ENCODE results near the gene ZNF836. TPM values are rescaled to one million over a fixed set of nuclear protein-coding genes. Genes with fewer than 3 reads are reported as not detected.

Gene ZNF836
- total and polyA plus RNA-seq, 9 of the 15 experiments (the other 6 are each of a cell fraction or from before 2014, with no cell fraction given) = 0.24 to 0.69 (median 0.64) TPM; not detected in 2

DNA sequence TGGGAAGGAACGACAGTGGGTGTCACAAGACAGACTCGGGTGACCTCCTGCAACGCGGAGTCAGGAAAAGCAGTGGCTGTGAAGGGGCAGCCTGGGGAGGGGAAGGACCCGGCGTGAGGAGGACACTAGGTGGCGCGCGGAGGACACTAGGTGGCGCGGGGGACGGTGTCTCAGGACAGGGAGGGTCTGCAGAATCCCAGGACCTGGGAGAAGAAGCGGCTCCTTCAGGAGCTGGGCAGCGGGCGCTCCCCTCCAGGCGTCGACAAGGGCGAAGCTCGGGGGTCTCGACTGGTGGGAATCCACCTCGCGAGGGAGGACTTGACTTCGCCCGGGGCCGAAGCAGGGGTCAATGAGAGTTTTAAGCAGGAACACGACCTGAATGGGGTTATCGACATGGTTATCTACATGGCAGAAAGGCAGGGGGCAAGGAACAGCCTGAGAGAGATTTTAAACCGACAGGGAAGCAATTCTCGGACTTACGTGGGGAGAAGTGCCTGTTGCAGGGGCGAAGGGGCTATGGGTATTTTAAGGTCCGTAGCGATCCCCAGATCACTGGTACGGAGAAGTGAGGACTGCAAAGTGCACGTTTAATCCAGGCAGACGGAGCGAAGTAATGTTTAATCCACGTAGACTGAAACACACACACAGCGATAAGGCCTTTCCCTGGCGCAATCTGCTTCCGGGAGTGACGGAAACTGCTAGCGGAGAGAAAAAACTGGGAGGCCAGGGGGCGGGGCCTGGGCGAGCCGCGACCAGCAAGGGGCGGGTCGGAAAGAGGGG, 32.0 kb downstream of the ZNF836 start, which contains the start of gene ZNF616 (continued):
- TF ChIP-seq, protein P1, sequence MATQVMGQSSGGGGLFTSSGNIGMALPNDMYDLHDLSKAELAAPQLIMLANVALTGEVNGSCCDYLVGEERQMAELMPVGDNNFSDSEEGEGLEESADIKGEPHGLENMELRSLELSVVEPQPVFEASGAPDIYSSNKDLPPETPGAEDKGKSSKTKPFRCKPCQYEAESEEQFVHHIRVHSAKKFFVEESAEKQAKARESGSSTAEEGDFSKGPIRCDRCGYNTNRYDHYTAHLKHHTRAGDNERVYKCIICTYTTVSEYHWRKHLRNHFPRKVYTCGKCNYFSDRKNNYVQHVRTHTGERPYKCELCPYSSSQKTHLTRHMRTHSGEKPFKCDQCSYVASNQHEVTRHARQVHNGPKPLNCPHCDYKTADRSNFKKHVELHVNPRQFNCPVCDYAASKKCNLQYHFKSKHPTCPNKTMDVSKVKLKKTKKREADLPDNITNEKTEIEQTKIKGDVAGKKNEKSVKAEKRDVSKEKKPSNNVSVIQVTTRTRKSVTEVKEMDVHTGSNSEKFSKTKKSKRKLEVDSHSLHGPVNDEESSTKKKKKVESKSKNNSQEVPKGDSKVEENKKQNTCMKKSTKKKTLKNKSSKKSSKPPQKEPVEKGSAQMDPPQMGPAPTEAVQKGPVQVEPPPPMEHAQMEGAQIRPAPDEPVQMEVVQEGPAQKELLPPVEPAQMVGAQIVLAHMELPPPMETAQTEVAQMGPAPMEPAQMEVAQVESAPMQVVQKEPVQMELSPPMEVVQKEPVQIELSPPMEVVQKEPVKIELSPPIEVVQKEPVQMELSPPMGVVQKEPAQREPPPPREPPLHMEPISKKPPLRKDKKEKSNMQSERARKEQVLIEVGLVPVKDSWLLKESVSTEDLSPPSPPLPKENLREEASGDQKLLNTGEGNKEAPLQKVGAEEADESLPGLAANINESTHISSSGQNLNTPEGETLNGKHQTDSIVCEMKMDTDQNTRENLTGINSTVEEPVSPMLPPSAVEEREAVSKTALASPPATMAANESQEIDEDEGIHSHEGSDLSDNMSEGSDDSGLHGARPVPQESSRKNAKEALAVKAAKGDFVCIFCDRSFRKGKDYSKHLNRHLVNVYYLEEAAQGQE (IDR thresholded peaks at IDR 0.05; ENCODE audit: borderline replicate concordance) = peak; percentile 69
- TF ChIP-seq, protein P1 (CRISPR knock-in tag; IDR thresholded peaks at IDR 0.05; ENCODE audit: low read depth) = no peak
- TF ChIP-seq PHB2 (IDR thresholded peaks at IDR 0.05; ENCODE audit: low read depth) (0 out of 2 replicates have a peak, but pooled peaks have one; percentile 44), CREM (IDR thresholded peaks at IDR 0.05; ENCODE audit: low read depth) (peak; percentile 75), PRPF4 (IDR thresholded peaks at IDR 0.05; ENCODE audit: insufficient read depth, low read depth, low read length, poor library complexity, severe bottlenecking) (no peak), CBX3 (IDR thresholded peaks at IDR 0.05; ENCODE audit: borderline replicate concordance in 1 of 2, low read length in 2 of 2) (no peak; a peak in 1 of 3 replicates), ZNF124 (CRISPR knock-in tag; IDR thresholded peaks at IDR 0.05) (no peak), TBP (optimal IDR thresholded peaks at IDR 0.05; ENCODE audit: low read depth, low read length) (peak; percentile 56), GABPB1 (CRISPR knock-in tag; IDR thresholded peaks at IDR 0.05) (peak; percentile 93), PML (IDR thresholded peaks at IDR 0.05; ENCODE audit: low read length) (peak; percentile 75; the same call in 1 of the 2 replicates), FIP1L1 (IDR thresholded peaks at IDR 0.05; ENCODE audit: low read depth, low read length, poor library complexity, severe bottlenecking) (no peak), RCOR1 (IDR thresholded peaks at IDR 0.05; ENCODE audit: borderline replicate concordance in 1 of 2, low read depth in 2 of 2, low read length in 2 of 2) (peak in 1 of 2 experiments; percentile 54; a peak in 2 of 4 replicates), GABPA (tag; conservative IDR thresholded peaks at IDR 0.05; ENCODE audit: low read depth) (peak; percentile 97), SAFB (IDR thresholded peaks at IDR 0.05; ENCODE audit: borderline replicate concordance, low read depth, low read length) (no peak), ZBTB7A (IDR thresholded peaks at IDR 0.05; ENCODE audit: borderline replicate concordance, control insufficient read depth, low read depth, low read length) (peak; percentile 95), MTA1 (IDR thresholded peaks at IDR 0.05; ENCODE audit: borderline replicate concordance) (peak; percentile 36; the same call in 1 of the 2 replicates), SRSF3 (IDR thresholded peaks at IDR 0.05; ENCODE audit: insufficient read depth, low read length) (no peak)
- TF ChIP-seq, protein P2, sequence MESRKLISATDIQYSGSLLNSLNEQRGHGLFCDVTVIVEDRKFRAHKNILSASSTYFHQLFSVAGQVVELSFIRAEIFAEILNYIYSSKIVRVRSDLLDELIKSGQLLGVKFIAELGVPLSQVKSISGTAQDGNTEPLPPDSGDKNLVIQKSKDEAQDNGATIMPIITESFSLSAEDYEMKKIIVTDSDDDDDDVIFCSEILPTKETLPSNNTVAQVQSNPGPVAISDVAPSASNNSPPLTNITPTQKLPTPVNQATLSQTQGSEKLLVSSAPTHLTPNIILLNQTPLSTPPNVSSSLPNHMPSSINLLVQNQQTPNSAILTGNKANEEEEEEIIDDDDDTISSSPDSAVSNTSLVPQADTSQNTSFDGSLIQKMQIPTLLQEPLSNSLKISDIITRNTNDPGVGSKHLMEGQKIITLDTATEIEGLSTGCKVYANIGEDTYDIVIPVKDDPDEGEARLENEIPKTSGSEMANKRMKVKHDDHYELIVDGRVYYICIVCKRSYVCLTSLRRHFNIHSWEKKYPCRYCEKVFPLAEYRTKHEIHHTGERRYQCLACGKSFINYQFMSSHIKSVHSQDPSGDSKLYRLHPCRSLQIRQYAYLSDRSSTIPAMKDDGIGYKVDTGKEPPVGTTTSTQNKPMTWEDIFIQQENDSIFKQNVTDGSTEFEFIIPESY (CRISPR knock-in tag; IDR thresholded peaks at IDR 0.05) = no peak; the same call in 1 of the 2 replicates

Measured in K562 (cell line).